Smooth muscle cell (in vitro differentiated cells): Measurements from ENCODE around the gene CNOT6. TPM values are rescaled to one million over a fixed set of nuclear protein-coding genes. Genes with fewer than 3 reads are reported as not detected.
"Not testable (repeated sequence)": the region's sequence is repeated elsewhere in the genome, so short reads cannot be mapped to it uniquely, and the experiment has no call there.

ENCODE experiments used
- DNase-seq: peaks from one replicate; lab custom pipeline; 2025; ENCODE audit not compliant: unreplicated experiment; lab: John Stamatoyannopoulos, UW
- H2AFZ ChIP-seq: fragments of 200-600 bp; sonication (generic); 2 replicates; pipeline ENCODE4 v1.6.0; 2016; ENCODE audit warnings: antibody characterized with exemption, low read depth, mild to moderate bottlenecking
- H3F3A ChIP-seq: fragments of 200-600 bp; sonication (generic); 2 replicates; pipeline ENCODE4 v1.6.0; 2017; ENCODE audit warnings: antibody characterized with exemption, low read depth
- H3K27ac ChIP-seq: fragments of 200-600 bp; sonication (generic); 2 replicates; pipeline ENCODE4 v1.5.1; 2016; ENCODE audit warnings: low read depth, mild to moderate bottlenecking
- H3K27me3 ChIP-seq: fragments of 200-600 bp; sonication (generic); 2 replicates; pipeline ENCODE4 v1.6.1; 2016; ENCODE audit warnings: low read depth, mild to moderate bottlenecking
- H3K36me3 ChIP-seq: fragments of 200-600 bp; sonication (generic); 2 replicates; pipeline ENCODE4 v1.5.1; 2016; ENCODE audit warnings: low read depth
- H3K4me1 ChIP-seq: fragments of 200-600 bp; sonication (generic); 2 replicates; pipeline ENCODE4 v1.5.1; 2016; ENCODE audit warnings: low read depth
- H3K4me2 ChIP-seq: fragments of 200-600 bp; sonication (generic); 2 replicates; pipeline ENCODE4 v1.6.0; 2016; ENCODE audit warnings: mild to moderate bottlenecking
- H3K4me3 ChIP-seq: fragments of 200-600 bp; sonication (generic); 2 replicates; pipeline ENCODE4 v1.5.1; 2016; ENCODE audit warnings: mild to moderate bottlenecking
- H3K79me2 ChIP-seq: fragments of 200-600 bp; sonication (generic); 2 replicates; pipeline ENCODE4 v1.6.0; 2016; ENCODE audit warnings: low read depth, mild to moderate bottlenecking
- H3K9ac ChIP-seq: fragments of 200-600 bp; sonication (generic); 2 replicates; pipeline ENCODE4 v1.6.0; 2016; ENCODE audit warnings: low read depth
- H3K9me3 ChIP-seq: fragments of 200-600 bp; sonication (generic); replicated peaks from 2 replicates; pipeline ENCODE4 v1.5.1; 2016; ENCODE audit warnings: low read depth
- H4K20me1 ChIP-seq: fragments of 200-600 bp; sonication (generic); 2 replicates; pipeline ENCODE4 v1.6.0; 2016; ENCODE audit warnings: low read depth
- WGBS: methylation state at CpG from one replicate; pipeline ENCODE4 v1.1.7; 2016; ENCODE audit warnings: low lambda C conversion rate; 5-methylcytosine and 5-hydroxymethylcytosine counted together
- polyA plus RNA-seq: library from polyadenylated mRNA; unstranded; fragments of >200 nt; fragmentation: Nextera tagmentation; extraction: Ambion mirVana; gene quantifications from 2 replicates; pipeline ENCODE4 v1.2.1, GENCODE V29; 2016
- total RNA-seq: library from RNA; depleted of rRNA; stranded (reverse); fragments of >200 nt; gene quantifications from 2 replicates; pipeline ENCODE4 v1.2.3, GENCODE V29; 2014
- TF ChIP-seq, protein P1 (sequence below): fragments of 200-600 bp; sonication (generic); IDR thresholded peaks from 2 replicates; pipeline ENCODE4 v1.5.1; 2017; ENCODE audit warnings: borderline replicate concordance, mild to moderate bottlenecking, antibody characterized with exemption; ENCODE audit not compliant: insufficient read depth, poor library complexity, severe bottlenecking

The CNOT6 gene
- total and polyA plus RNA-seq, 2 experiments from 2014 or later: 6.2 to 19.7 TPM

DNA sequence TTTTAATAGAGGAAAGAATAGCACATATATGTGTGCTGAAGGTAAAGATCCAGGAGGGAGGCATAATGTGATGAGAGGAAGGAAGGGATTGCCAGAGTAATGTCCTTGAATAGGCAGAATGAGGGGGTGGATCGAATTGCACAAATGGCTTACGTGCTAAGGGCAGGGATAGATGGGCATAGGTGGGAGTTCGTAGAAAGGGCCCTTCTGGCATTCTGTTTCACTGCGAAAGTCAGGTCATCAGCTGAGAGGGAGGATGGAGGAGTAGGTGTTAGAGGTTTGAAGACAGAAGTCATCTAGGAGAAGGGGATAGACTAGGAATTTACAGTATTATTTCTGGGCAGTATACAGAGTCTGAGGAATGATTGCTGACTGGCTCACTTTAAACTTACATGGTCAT lies 32.1 kb downstream of the CNOT6 start:
- Histone ChIP-seq H3K4me1 (peaks cover 27% of the 10 kb centered on the region), H3K4me3 (no peak overlapping the region), H3K27me3 (no peaks in the 10 kb centered on the region), H2AFZ (no peak overlapping the region), H3K4me2 (no peak overlapping the region), H3F3A (peaks cover 2% of the 10 kb centered on the region), H3K79me2 (peaks cover 89% of the 10 kb centered on the region), H3K36me3 (peaks cover 6% of the 10 kb centered on the region), H3K9ac (no peak overlapping the region), H3K27ac (no peak overlapping the region), H3K9me3 (no peaks in the 10 kb centered on the region), H4K20me1 (peaks cover 90% of the 10 kb centered on the region)
- TF ChIP-seq, protein P1, sequence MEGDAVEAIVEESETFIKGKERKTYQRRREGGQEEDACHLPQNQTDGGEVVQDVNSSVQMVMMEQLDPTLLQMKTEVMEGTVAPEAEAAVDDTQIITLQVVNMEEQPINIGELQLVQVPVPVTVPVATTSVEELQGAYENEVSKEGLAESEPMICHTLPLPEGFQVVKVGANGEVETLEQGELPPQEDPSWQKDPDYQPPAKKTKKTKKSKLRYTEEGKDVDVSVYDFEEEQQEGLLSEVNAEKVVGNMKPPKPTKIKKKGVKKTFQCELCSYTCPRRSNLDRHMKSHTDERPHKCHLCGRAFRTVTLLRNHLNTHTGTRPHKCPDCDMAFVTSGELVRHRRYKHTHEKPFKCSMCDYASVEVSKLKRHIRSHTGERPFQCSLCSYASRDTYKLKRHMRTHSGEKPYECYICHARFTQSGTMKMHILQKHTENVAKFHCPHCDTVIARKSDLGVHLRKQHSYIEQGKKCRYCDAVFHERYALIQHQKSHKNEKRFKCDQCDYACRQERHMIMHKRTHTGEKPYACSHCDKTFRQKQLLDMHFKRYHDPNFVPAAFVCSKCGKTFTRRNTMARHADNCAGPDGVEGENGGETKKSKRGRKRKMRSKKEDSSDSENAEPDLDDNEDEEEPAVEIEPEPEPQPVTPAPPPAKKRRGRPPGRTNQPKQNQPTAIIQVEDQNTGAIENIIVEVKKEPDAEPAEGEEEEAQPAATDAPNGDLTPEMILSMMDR: no peak
- DNase-seq: no peak
- WGBS: 87% methylated on average over 4 of the region's 4 CpGs

DNA sequence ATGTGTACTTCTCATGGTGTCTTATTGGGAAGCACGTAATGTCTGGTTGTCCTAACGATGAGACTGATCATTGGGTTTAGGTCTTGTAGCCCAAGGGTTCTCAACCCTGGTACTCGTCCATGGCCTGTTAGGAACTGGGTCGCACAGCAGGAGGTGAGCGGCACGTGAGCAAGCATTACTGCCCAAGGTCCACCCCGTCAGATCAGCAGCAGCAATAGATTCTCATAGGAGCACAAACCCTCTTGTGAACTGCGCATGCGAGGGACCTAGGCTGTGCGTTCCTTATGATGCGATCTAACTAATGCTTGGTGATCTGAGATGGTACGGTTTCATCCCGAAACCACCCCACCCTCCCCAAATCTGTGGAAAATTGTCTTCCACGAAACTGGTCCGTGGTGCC lies 33.5 kb downstream of the CNOT6 start:
- Histone ChIP-seq H3K27me3 (no peaks in the 10 kb centered on the region), H3K27ac (no peak overlapping the region), H2AFZ (no peak overlapping the region), H3K36me3 (peaks cover 8% of the 10 kb centered on the region), H3K4me3 (no peak overlapping the region), H3F3A (peaks cover 2% of the 10 kb centered on the region), H3K4me1 (peaks cover 16% of the 10 kb centered on the region), H3K9ac (no peak overlapping the region), H3K4me2 (no peak overlapping the region), H3K79me2 (peaks cover 82% of the 10 kb centered on the region), H3K9me3 (no peaks in the 10 kb centered on the region), H4K20me1 (peaks cover 83% of the 10 kb centered on the region)
- TF ChIP-seq, protein P1: no peak
- WGBS: 97% methylated on average over 15 of the region's 15 CpGs
- no peak for DNase-seq

DNA sequence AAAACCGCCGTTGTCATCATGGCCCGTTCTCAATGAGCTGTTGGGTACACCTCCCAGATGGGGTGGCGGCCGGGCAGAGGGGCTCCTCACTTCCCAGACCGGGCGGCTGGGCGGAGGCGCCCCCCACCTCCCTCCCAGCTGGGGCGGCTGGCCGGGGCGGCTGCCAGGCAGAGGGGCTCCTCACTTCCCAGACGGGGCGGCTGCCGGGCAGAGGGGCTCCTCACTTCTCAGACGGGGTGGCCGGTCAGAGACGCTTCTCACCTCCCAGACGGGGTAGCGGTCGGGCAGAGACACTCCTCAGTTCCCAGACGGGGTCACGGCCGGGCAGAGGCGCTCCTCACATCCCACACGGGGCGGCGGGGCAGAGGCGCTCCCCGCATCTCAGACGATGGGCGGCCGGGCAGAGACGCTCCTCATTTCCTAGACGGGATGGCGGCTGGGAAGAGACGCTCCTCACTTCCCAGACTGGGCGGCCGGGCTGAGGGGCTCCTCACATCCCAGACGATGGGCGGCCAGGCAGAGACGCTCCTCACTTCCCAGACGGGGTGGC lies 36.9 kb downstream of the CNOT6 start:
- H3K4me2 ChIP-seq, DNase-seq, H2AFZ ChIP-seq, H3K4me1 ChIP-seq, H3F3A ChIP-seq, H3K27ac ChIP-seq, H3K27me3 ChIP-seq, H3K9me3 ChIP-seq, H3K9ac ChIP-seq, H3K4me3 ChIP-seq: not testable (repeated sequence)
- peaks cover 73% of the 10 kb centered on the region for H3K79me2 ChIP-seq
- WGBS: 96% methylated on average over 42 of the region's 43 CpGs
- H4K20me1 ChIP-seq: peaks cover 74% of the 10 kb centered on the region
- peaks cover 12% of the 10 kb centered on the region for H3K36me3 ChIP-seq

DNA sequence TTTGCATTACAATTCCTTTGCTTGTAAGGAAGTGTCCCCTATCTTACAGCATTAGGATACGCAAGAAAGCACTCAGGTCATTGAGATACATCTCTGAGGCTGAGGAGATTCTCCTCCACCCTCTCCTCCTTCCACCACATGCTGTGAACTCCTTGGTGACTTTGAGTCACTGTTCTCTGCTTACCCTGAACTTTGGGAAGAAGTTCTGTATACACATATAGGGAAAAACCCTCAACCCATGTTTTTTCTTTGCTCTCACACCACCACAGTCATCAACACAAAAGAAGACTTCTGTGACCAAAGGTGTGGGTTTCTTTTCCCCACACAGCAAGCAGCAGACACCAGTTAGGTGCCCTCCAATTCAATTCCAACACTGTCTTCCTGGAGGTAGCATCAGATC lies 38.1 kb downstream of the CNOT6 start:
- Histone ChIP-seq H3F3A (no peaks in the 10 kb centered on the region), H4K20me1 (peaks cover 74% of the 10 kb centered on the region), H3K79me2 (peaks cover 73% of the 10 kb centered on the region), H3K9ac (no peak overlapping the region), H3K4me2 (no peak overlapping the region), H3K4me3 (no peak overlapping the region), H3K27ac (no peak overlapping the region), H3K9me3 (no peaks in the 10 kb centered on the region), H3K4me1 (no peaks in the 10 kb centered on the region), H3K27me3 (no peaks in the 10 kb centered on the region), H2AFZ (no peak overlapping the region), H3K36me3 (peaks cover 18% of the 10 kb centered on the region)
- 100% methylated on average over 1 of the region's 1 CpG for WGBS
- DNase-seq: no peak
- TF ChIP-seq, protein P1: no peak
